IPS-20b (cell line): ENCODE measurements around the gene CRADD.
"Not testable (repeated sequence)": the region's sequence is repeated elsewhere in the genome, so short reads cannot be mapped to it uniquely, and the experiment has no call there.

Source experiments
- H3K27ac ChIP-seq: one replicate; pipeline ENCODE4 v1.5.1; 2013; ENCODE audit warnings: low read length
- H3K27me3 ChIP-seq: 2 replicates; pipeline ENCODE4 v1.6.1; 2013; ENCODE audit warnings: mild to moderate bottlenecking, low read length, inconsistent platforms; ENCODE audit not compliant: insufficient read depth
- H3K36me3 ChIP-seq: 2 replicates; pipeline ENCODE4 v1.6.1; 2013; ENCODE audit warnings: low read depth, mild to moderate bottlenecking, inconsistent platforms, low read length, moderate library complexity; ENCODE audit not compliant: insufficient read depth
- H3K4me1 ChIP-seq: 2 replicates; pipeline ENCODE4 v1.6.1; 2013; ENCODE audit warnings: mild to moderate bottlenecking, control low read depth, inconsistent platforms, low read length, moderate library complexity; ENCODE audit not compliant: insufficient read depth
- H3K4me3 ChIP-seq: 2 replicates; pipeline ENCODE4 v1.5.1; 2013; ENCODE audit warnings: mild to moderate bottlenecking, low read length, inconsistent platforms
- H3K9ac ChIP-seq: 2 replicates; pipeline ENCODE4 v1.6.1; 2013; ENCODE audit warnings: low read depth, mild to moderate bottlenecking, inconsistent platforms, low read length, moderate library complexity
- H3K9me3 ChIP-seq: 2 replicates; pipeline ENCODE4 v1.6.1; 2013; ENCODE audit warnings: mild to moderate bottlenecking, low read depth, low read length, inconsistent platforms; ENCODE audit not compliant: insufficient read depth

Gene CRADD

GRCh38 chr12:93857279-93857938 is 180.2 kb downstream of the CRADD start:
- Histone ChIP-seq H3K27me3 (no peaks in the 10 kb centered on the region), H3K4me1 (peaks cover 3% of the 10 kb centered on the region; the same call in 1 of the 2 replicates), H3K27ac (no peak overlapping the region), H3K9ac (no peak overlapping the region), H3K36me3 (no peaks in the 10 kb centered on the region), H3K9me3 (no peaks in the 10 kb centered on the region), H3K4me3 (no peak overlapping the region)

- H3K9me3 ChIP-seq = no peaks in the 10 kb centered on the region
- no peaks in the 10 kb centered on the region for H3K36me3 ChIP-seq
- no peak overlapping the region for H3K9ac ChIP-seq
- no peak overlapping the region for H3K27ac ChIP-seq
- no peak overlapping the region for H3K4me3 ChIP-seq
- peaks cover 3% of the 10 kb centered on the region; the same call in 1 of the 2 replicates for H3K4me1 ChIP-seq
- no peaks in the 10 kb centered on the region for H3K27me3 ChIP-seq
Measured at GRCh38 chr12:93857991-93858447, 180.8 kb downstream of the CRADD start.

- Histone ChIP-seq H3K27me3 (no peaks in the 10 kb centered on the region), H3K9me3 (peaks cover 18% of the 10 kb centered on the region), H3K4me1 (no peaks in the 10 kb centered on the region), H3K27ac (no peak overlapping the region), H3K9ac (no peak overlapping the region), H3K4me3 (no peak overlapping the region), H3K36me3 (no peaks in the 10 kb centered on the region)
Measured at GRCh38 chr12:93860668-93861373, 183.6 kb downstream of the CRADD start.

- Histone ChIP-seq H3K9ac (no peak overlapping the region), H3K27me3 (no peaks in the 10 kb centered on the region), H3K36me3 (no peaks in the 10 kb centered on the region), H3K9me3 (peaks cover 25% of the 10 kb centered on the region), H3K27ac (no peak overlapping the region), H3K4me3 (no peak overlapping the region), H3K4me1 (no peaks in the 10 kb centered on the region)
Measured at GRCh38 chr12:93862424-93862823, 185.2 kb downstream of the CRADD start.

GRCh38 chr12:93865751-93866150 is 188.6 kb downstream of the CRADD start:
- Histone ChIP-seq H3K27ac (no peak overlapping the region), H3K9ac (no peak overlapping the region), H3K27me3 (no peaks in the 10 kb centered on the region), H3K9me3 (peaks cover 25% of the 10 kb centered on the region), H3K4me3 (no peak overlapping the region), H3K4me1 (no peaks in the 10 kb centered on the region), H3K36me3 (no peaks in the 10 kb centered on the region)

- Histone ChIP-seq H3K27ac (no peak overlapping the region), H3K36me3 (no peaks in the 10 kb centered on the region), H3K27me3 (no peaks in the 10 kb centered on the region), H3K9ac (no peak overlapping the region), H3K9me3 (peaks cover 36% of the 10 kb centered on the region), H3K4me1 (no peaks in the 10 kb centered on the region), H3K4me3 (no peak overlapping the region)
Measured at GRCh38 chr12:93868771-93869170, 191.6 kb downstream of the CRADD start.

- no peaks in the 10 kb centered on the region for H3K36me3 ChIP-seq
- no peaks in the 10 kb centered on the region for H3K4me1 ChIP-seq
- H3K27ac ChIP-seq = no peak overlapping the region
- H3K9me3 ChIP-seq = peaks cover 28% of the 10 kb centered on the region
- no peak overlapping the region for H3K4me3 ChIP-seq
- H3K27me3 ChIP-seq = no peaks in the 10 kb centered on the region
- no peak overlapping the region for H3K9ac ChIP-seq
Measured at GRCh38 chr12:93870020-93870795, 193.0 kb downstream of the CRADD start.

- not testable (repeated sequence) for H3K4me3 ChIP-seq, H3K4me1 ChIP-seq, H3K36me3 ChIP-seq, H3K9ac ChIP-seq, H3K27me3 ChIP-seq, H3K27ac ChIP-seq
- peaks cover 18% of the 10 kb centered on the region for H3K9me3 ChIP-seq
Measured at GRCh38 chr12:93871566-93871965, 194.4 kb downstream of the CRADD start.

GRCh38 chr12:93873561-93873960 is 196.4 kb downstream of the CRADD start:
- Histone ChIP-seq H3K9me3 (peaks cover 14% of the 10 kb centered on the region), H3K4me3 (no peak overlapping the region), H3K36me3 (no peaks in the 10 kb centered on the region), H3K9ac (no peak overlapping the region), H3K4me1 (no peaks in the 10 kb centered on the region), H3K27me3 (no peaks in the 10 kb centered on the region), H3K27ac (no peak overlapping the region)

- Histone ChIP-seq H3K9ac (no peak overlapping the region), H3K4me3 (no peak overlapping the region), H3K36me3 (no peaks in the 10 kb centered on the region), H3K27ac (no peak overlapping the region), H3K9me3 (peaks cover 14% of the 10 kb centered on the region), H3K4me1 (no peaks in the 10 kb centered on the region), H3K27me3 (no peaks in the 10 kb centered on the region)
Measured at GRCh38 chr12:93875157-93875556, 198.0 kb downstream of the CRADD start.

- H3K4me3 ChIP-seq = no peak overlapping the region
- no peaks in the 10 kb centered on the region for H3K27me3 ChIP-seq
- H3K9ac ChIP-seq = no peak overlapping the region
- no peaks in the 10 kb centered on the region for H3K4me1 ChIP-seq
- H3K36me3 ChIP-seq = no peaks in the 10 kb centered on the region
- peaks cover 14% of the 10 kb centered on the region for H3K9me3 ChIP-seq
- no peak overlapping the region for H3K27ac ChIP-seq
Measured at GRCh38 chr12:93876360-93876759, 199.2 kb downstream of the CRADD start.
